GM13976 (cell line): Measurements from ENCODE around the gene CACNA1A.

ENCODE experiments used
- DNase-seq: peaks from one replicate; pipeline ENCODE4 v3.0.0; 2012; ENCODE audit warnings: low spot score
- CTCF ChIP-seq: IDR thresholded peaks from 2 replicates; pipeline ENCODE4 v1.5.1; 2012; ENCODE audit warnings: borderline replicate concordance, mild to moderate bottlenecking; ENCODE audit not compliant: insufficient read depth; ENCODE audit errors: extremely low read depth, missing control alignments, control extremely low read depth
- in situ Hi-C: fragments of 300-500 bp; cut with MboI; formaldehyde crosslinking; loops from one replicate; pipeline ENCODE4 v1.12.0; 2022; ENCODE audit warnings: low sequenced_read_pairs, mixed read lengths, inconsistent platforms; ENCODE audit not compliant: unreplicated experiment

Gene CACNA1A

GRCh38 chr19:13314761-13315160 lies 191.5 kb downstream of the CACNA1A start:
- in situ Hi-C loops = no loop called here
- DNase-seq = no peak
- no peak for TF ChIP-seq CTCF

- no peak for DNase-seq
- no peak for TF ChIP-seq CTCF
- in situ Hi-C loops = no loop called here
These were observed 192.4 kb downstream of the CACNA1A start for GRCh38 chr19:13313875-13314274.

- DNase-seq = no peak
- TF ChIP-seq CTCF = no peak
- in situ Hi-C loops = no loop called here
These were observed 196.4 kb downstream of the CACNA1A start for GRCh38 chr19:13309864-13310263.

- DNase-seq = no peak
- TF ChIP-seq CTCF = no peak
- in situ Hi-C loops = no loop called here
These were observed 202.7 kb downstream of the CACNA1A start for GRCh38 chr19:13303381-13304129.

- no peak for TF ChIP-seq CTCF
- in situ Hi-C loops = no loop called here
These were observed 203.6 kb downstream of the CACNA1A start for GRCh38 chr19:13302526-13303270.

GRCh38 chr19:13301627-13302334 lies 204.5 kb downstream of the CACNA1A start:
- no peak for DNase-seq
- in situ Hi-C loops = no loop called here
- TF ChIP-seq CTCF = no peak

More at GRCh38 chr19:13302526-13303270, 203.6 kb downstream of the CACNA1A start:
- no peak for DNase-seq
